Fibroblast of the conjunctiva (primary cell): Measurements from ENCODE around the gene CNTRL.
A peak's percentile ranks its signal among the peaks of the same experiment; 100 is the strongest.
"Not testable (repeated sequence)": the region's sequence is repeated elsewhere in the genome, so short reads cannot be mapped to it uniquely, and the experiment has no call there.

Source experiments
- DNase-seq: peaks from one replicate; pipeline ENCODE4 v3.0.0-alpha.2; 2010; ENCODE audit warnings: low read depth

Gene CNTRL

GRCh38 chr9:121133104-121133816 lies 58.5 kb downstream of the CNTRL start:
- DNase-seq = no peak

GRCh38 chr9:121135642-121136041 lies 60.9 kb downstream of the CNTRL start:
- DNase-seq = no peak

- no peak for DNase-seq
Measured at GRCh38 chr9:121138561-121138960, 63.8 kb downstream of the CNTRL start.

DNA sequence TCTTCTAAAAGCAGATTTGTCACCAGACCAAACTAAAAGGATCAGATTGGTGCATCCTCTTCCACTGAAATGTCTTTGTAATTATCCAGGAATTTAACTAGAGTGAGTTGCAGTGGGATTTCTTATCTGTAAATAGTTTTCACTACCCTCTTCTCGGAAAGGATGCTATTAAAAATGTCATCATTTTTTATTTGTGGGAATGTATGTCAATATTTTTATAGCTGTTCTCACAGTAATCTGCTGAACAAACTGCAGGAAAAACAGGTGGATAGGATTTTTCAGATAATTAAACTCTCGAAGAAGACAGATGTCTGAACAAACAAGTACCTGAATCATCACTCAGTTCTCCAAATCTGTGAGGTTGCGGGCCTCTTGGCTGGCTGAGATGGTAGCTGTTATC lies 64.2 kb downstream of the CNTRL start:
- DNase-seq = no peak

DNA sequence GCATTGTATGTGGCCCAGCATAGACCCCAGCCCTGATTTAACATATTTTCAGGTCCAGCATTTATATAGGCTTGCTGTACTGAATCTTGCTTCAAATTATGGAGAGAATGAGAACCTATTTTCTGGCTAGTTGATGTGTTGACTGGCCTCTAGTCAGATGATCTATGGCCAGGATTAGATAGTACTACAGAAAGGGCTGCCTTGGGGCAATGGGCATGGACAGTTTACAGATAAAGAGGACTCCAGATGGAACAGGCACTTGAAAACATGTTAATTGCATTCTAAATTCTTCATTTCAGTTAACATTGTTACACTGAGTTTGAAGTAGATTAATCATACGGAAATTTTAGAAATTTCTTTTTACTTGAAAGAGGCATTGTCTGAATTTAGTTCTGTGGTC lies 65.4 kb downstream of the CNTRL start:
- DNase-seq = no peak

GRCh38 chr9:121141306-121141705 lies 66.6 kb downstream of the CNTRL start:
- no peak for DNase-seq

DNA sequence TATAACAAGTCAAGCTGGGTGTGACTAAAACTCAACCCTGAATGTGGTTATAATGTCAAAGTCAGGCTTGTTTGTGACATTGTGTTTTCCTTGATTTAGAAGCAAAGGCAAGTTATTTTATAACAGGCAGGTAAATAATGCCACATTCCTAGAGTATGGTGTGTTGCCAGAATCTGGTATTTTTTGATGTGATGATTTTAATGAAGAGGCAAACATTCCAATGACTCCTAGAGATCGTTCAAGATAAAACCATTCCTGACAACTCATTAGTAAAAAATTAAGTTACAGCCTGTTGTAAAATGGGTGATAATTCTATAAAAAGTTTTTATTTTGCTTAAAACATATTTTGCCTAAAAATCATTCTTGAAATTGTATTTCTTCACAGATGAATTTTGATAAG lies 67.0 kb downstream of the CNTRL start:
- no peak for DNase-seq

- DNase-seq = no peak
Measured at GRCh38 chr9:121143771-121144170, 69.0 kb downstream of the CNTRL start.

GRCh38 chr9:121144482-121144881 lies 69.7 kb downstream of the CNTRL start:
- no peak for DNase-seq

GRCh38 chr9:121150188-121150587 lies 75.4 kb downstream of the CNTRL start:
- no peak for DNase-seq

DNA sequence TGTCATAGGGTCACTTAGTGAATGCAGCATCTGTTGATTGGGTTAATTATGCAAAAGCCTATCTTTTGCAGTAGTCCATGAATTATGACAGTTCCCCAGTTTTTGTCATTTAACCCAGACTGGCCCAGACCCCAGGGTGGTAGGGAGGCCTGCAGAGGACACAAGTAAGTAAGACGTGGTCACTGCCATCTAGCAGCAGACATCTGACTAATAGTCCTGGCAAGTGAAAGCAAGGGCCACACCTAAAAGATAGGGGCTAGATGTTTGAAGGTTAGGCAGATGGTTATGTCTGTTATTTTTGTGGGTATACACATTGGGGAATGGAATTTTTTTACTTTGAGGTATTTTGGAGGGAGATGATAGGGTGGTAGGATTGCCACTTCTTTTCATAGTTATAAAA lies 78.9 kb downstream of the CNTRL start:
- DNase-seq = no peak

DNA sequence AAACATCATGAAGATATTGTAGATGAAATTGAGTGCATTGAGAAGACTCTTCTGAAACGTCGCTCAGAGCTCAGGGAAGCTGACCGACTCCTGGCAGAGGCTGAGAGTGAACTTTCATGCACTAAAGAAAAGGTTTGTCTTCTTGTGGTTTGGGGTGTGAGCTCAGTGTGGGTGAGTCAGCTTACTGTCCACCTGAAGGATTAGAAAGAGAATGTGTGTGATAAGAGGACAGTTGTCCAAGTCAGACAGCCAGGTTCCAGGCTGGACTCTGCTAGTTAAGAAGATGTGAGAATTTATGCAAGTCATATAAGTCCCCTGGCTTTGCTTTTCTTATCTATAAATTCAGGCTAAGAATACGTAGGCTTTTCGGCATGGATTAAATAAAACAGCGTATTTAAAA lies 80.0 kb downstream of the CNTRL start:
- no peak for DNase-seq

DNA sequence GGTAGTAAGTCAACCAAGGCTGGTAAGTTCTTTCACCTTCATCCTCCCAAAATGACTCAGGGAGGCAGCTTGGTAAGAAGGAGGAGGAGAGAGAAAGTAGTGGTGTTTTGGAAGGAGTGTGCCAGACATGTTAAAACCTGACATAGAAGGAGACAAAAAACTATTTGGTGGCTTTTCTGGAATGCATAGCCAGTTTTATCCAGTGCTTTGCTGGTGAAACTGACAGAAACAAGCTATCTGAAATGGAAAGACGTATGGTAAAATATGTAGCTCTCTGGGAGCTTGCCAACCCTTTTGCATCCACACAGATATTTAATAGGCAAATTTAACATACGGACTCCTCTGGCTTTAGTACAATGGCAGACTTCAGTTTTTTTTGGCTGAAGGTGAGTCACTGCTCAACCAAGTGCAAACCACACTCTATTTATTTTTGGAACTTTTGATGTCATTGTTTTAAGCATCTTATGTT lies 81.5 kb downstream of the CNTRL start:
- peak; percentile 48 for DNase-seq

DNA sequence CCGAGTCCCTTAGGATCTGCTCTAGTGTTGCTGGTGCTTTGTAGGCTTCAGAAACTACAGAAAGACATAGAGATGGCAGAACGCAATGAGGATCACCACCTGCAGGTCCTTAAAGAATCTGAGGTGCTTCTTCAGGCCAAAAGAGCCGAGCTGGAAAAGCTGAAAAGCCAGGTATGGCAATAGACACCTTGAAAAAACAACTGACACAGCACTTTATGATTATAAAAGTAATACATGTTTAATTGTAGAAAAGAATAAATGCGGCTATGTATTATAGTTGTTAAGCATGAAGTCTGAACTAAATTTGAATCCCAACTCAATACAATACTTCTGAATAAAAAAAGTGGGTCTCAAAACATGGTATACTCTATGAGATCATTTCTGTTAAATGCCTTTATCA lies 83.2 kb downstream of the CNTRL start:
- DNase-seq = no peak

DNA sequence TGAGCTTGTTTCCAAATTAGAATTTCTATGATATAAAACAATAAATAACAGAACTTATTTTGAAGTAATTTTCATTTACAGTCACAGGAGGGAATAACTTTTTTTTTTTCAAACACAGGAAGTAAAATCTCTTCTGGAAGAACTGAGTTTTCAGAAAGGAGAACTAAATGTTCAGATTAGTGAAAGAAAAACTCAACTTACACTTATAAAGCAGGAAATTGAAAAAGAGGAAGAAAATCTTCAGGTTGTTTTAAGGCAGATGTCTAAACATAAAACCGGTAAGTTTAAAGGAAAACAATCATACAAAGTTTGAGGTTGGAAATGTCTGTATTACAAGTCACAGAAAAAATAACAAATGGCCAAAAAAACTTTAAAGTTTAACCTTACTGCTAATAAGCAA lies 85.3 kb downstream of the CNTRL start:
- DNase-seq = no peak

- no peak for DNase-seq
Measured at GRCh38 chr9:121168052-121168451, 93.3 kb downstream of the CNTRL start.

- no peak for DNase-seq
Measured at GRCh38 chr9:121169094-121169601, 94.4 kb downstream of the CNTRL start.

GRCh38 chr9:121171236-121171635 lies 96.5 kb downstream of the CNTRL start:
- DNase-seq = no peak

GRCh38 chr9:121172726-121173487 lies 98.2 kb downstream of the CNTRL start:
- DNase-seq = no peak

DNA sequence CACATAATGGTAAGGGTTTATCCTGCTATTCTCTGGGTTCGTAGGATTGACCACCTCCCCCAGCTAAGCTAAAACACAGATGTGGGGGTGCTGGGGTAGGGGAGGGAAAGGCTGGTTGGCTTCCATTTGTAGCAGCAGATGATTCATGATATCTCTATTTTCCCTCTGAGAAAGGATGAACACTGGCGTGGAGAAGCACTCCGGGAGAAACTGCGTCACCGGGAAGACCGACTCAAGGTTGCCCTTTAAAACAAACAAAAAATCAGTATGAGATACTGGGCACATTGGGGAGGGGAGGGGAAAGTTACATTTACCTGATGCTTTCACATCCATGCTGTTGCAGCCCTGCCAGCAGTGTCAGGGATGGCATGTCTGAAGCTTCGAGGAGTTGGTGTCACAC lies 98.7 kb downstream of the CNTRL start:
- DNase-seq = no peak

DNA sequence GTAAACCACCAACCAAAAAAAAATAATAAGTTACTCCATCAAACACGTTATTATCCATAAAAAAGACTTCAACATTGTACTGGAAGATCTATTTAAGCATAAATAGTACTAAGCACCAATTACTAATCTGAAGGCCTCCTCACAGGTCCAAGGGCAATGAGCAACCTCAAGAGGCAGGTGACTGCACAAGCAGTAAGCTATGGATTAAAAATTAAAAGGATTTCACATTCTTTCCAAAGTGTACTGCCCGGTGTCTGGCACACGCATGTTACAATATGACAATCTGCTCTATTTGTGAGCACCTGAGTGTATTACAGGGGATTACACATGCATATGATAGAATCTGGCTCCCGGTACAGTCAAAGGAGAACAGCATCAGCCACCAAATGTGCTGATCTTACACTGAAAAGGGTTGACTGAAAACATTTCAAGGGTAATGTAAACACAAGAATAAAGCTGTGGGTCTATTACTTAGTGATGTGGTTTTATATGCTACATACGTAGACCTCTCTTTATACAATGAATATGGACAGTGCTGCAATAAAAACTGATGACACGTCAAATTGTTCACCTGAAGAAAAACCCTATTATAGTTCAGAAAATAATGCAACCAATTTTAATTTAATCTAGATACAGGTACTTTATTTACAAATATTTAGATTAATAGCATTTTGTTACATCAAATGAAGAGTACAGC lies 104.1 kb downstream of the CNTRL start:
- DNase-seq = no peak

DNA sequence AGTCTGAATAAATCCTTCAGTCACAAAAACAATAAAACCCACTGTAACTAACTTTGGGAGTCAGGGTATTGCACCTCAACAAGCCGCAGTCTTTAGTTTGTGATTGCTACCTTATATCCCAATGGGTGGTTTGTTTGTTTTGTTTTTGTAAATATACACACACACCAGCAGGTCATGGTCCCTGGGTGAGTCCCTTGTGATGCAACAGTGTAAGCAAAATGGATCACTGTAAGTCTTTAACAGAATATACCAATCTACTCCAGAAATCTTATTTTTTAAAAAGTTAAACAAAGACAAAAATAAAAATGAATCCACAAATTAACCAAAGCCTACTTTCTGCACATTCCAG lies 104.6 kb downstream of the CNTRL start:
- DNase-seq = not testable (repeated sequence)
